Fibroblast of lung (primary cell): ENCODE measurements around the gene SERPINB2.

Experiments used
- EZH2 ChIP-seq: IDR thresholded peaks from 2 replicates; pipeline ENCODE4 v1.5.1; 2012; ENCODE audit warnings: low read length, control low read depth, mild to moderate bottlenecking; ENCODE audit errors: missing control alignments
- TF ChIP-seq, protein P1 (sequence below), 2 donors: IDR thresholded peaks in 1 of 2; conservative IDR thresholded peaks in 1 of 2; 1 replicate in 1 of 2; 2 replicates in 1 of 2; pipeline ENCODE4 v1.5.1; 2011 to 2012; ENCODE audit warnings: low read length in 2 of 2, control low read depth in 1 of 2, inconsistent platforms in 1 of 2, low read depth in 1 of 2, mild to moderate bottlenecking in 1 of 2

DNA sequence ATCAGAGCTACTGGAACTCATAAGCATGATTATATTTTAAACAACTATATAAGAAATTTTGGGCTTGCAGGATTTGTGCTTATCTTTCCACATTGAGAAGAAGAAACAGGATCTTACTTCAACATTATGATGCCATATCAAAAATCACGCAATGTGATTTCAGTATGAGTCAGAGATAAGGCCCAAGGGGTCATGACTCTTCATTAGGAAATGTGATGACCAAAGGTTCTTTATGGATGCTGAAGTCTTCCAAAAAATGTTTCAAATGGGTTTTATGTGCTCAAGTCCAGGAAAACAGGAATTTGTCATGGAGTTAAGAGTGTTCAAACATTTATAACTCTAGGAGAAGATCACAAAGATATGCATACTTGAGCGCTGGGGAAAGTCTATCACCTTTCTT lies 7.8 kb upstream of the SERPINB2 start:
- TF ChIP-seq, protein P1, sequence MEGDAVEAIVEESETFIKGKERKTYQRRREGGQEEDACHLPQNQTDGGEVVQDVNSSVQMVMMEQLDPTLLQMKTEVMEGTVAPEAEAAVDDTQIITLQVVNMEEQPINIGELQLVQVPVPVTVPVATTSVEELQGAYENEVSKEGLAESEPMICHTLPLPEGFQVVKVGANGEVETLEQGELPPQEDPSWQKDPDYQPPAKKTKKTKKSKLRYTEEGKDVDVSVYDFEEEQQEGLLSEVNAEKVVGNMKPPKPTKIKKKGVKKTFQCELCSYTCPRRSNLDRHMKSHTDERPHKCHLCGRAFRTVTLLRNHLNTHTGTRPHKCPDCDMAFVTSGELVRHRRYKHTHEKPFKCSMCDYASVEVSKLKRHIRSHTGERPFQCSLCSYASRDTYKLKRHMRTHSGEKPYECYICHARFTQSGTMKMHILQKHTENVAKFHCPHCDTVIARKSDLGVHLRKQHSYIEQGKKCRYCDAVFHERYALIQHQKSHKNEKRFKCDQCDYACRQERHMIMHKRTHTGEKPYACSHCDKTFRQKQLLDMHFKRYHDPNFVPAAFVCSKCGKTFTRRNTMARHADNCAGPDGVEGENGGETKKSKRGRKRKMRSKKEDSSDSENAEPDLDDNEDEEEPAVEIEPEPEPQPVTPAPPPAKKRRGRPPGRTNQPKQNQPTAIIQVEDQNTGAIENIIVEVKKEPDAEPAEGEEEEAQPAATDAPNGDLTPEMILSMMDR (conservative IDR thresholded peaks at IDR 0.05 in 1 of 2, IDR thresholded peaks at IDR 0.05 in 1 of 2; ENCODE audit: low read depth in 1 of 2, low read length in 2 of 2), result no peak
- TF ChIP-seq EZH2, result no peak
